ENCODE results near the gene GPN1.

GRCh38 chr2:27588308-27588707 lies 40.5 kb upstream of the GPN1 start:
- TF ChIP-seq NR3C1 (IDR thresholded peaks at IDR 0.05) (no peak), ESRRA (IDR thresholded peaks at IDR 0.05; ENCODE audit: borderline replicate concordance, low read length) (no peak), CBX2 (IDR thresholded peaks at IDR 0.05; ENCODE audit: borderline replicate concordance, low read depth) (no peak), POLR2A (IDR thresholded peaks at IDR 0.05; ENCODE audit: low read length) (no peak), CHD2 (IDR thresholded peaks at IDR 0.05; ENCODE audit: low read length, partially characterized antibody) (no peak)
- TF ChIP-seq, protein P1, sequence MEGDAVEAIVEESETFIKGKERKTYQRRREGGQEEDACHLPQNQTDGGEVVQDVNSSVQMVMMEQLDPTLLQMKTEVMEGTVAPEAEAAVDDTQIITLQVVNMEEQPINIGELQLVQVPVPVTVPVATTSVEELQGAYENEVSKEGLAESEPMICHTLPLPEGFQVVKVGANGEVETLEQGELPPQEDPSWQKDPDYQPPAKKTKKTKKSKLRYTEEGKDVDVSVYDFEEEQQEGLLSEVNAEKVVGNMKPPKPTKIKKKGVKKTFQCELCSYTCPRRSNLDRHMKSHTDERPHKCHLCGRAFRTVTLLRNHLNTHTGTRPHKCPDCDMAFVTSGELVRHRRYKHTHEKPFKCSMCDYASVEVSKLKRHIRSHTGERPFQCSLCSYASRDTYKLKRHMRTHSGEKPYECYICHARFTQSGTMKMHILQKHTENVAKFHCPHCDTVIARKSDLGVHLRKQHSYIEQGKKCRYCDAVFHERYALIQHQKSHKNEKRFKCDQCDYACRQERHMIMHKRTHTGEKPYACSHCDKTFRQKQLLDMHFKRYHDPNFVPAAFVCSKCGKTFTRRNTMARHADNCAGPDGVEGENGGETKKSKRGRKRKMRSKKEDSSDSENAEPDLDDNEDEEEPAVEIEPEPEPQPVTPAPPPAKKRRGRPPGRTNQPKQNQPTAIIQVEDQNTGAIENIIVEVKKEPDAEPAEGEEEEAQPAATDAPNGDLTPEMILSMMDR (IDR thresholded peaks at IDR 0.05) = no peak

Measured in A549 (cell line).